Activated T-cell treated with anti-CD3 and anti-CD28 coated beads for 24 hours (primary cell): ENCODE results near the gene CRYBG2.
A peak's percentile ranks its signal among the peaks of the same experiment; 100 is the strongest.

Experiments
- DNase-seq: peaks from one replicate; pipeline ENCODE4 v3.0.0-alpha.2; 2020; ENCODE audit warnings: low read depth

The CRYBG2 gene

GRCh38 chr1:26372039-26372438 is 18.1 kb upstream of the CRYBG2 start:
- DNase-seq: no peak

- no peak for DNase-seq
Observed at GRCh38 chr1:26370591-26371382, 16.9 kb upstream of the CRYBG2 start.

- no peak for DNase-seq
Observed at GRCh38 chr1:26368486-26368885, 14.6 kb upstream of the CRYBG2 start.

- DNase-seq: no peak
Observed at GRCh38 chr1:26368006-26368405, 14.1 kb upstream of the CRYBG2 start.

GRCh38 chr1:26367441-26367840 is 13.5 kb upstream of the CRYBG2 start:
- no peak for DNase-seq

- DNase-seq: no peak
Observed at GRCh38 chr1:26364956-26365355, 11.0 kb upstream of the CRYBG2 start.

GRCh38 chr1:26363549-26364448 is 9.9 kb upstream of the CRYBG2 start:
- DNase-seq: peak; percentile 75

GRCh38 chr1:26362331-26362730 is 8.4 kb upstream of the CRYBG2 start:
- no peak for DNase-seq

- no peak for DNase-seq
Observed at GRCh38 chr1:26361605-26362122, 7.7 kb upstream of the CRYBG2 start.

- DNase-seq: no peak
Observed at GRCh38 chr1:26360807-26361604, 7.1 kb upstream of the CRYBG2 start.

GRCh38 chr1:26359981-26360806 is 6.3 kb upstream of the CRYBG2 start:
- peak; percentile 24 for DNase-seq

GRCh38 chr1:26358411-26359384 is 4.8 kb upstream of the CRYBG2 start:
- peak; percentile 48 for DNase-seq

GRCh38 chr1:26357121-26357602 is 3.2 kb upstream of the CRYBG2 start:
- DNase-seq: no peak

GRCh38 chr1:26356106-26356505 is 2.2 kb upstream of the CRYBG2 start:
- DNase-seq: no peak

- DNase-seq: no peak
Observed at GRCh38 chr1:26354972-26355371, 1.0 kb upstream of the CRYBG2 start.

GRCh38 chr1:26353210-26353859 is 595 bp downstream of the CRYBG2 start:
- no peak for DNase-seq

- no peak for DNase-seq
Observed at GRCh38 chr1:26352338-26352679, 1.6 kb downstream of the CRYBG2 start.

- DNase-seq: no peak
Observed at GRCh38 chr1:26351590-26352337, 2.2 kb downstream of the CRYBG2 start.
